ENCODE results near the gene MYT1. TPM values are rescaled to one million over a fixed set of nuclear protein-coding genes. Genes with fewer than 3 reads are reported as not detected.

Gene MYT1
- polyA plus RNA-seq, 1 of the 3 experiments (the other 2 are of a cell fraction): 0.10 TPM

- no peaks in the 10 kb centered on the region for H3K36me3 ChIP-seq (replicated peaks in 1 of 2; ENCODE audit: control insufficient read depth in 1 of 2, insufficient read depth in 2 of 2, low read length in 1 of 2)
- H2AFZ ChIP-seq (ENCODE audit: low read depth): no peak overlapping the region
- no peaks in the 10 kb centered on the region for H4K20me1 ChIP-seq (ENCODE audit: insufficient read depth)
- H3K9ac ChIP-seq: no peak overlapping the region
- ChIA-PET CTCF (no interaction called here), POLR2A (no interaction called here)
- H3K27me3 ChIP-seq (ENCODE audit: insufficient read depth): no peaks in the 10 kb centered on the region; the same call in 1 of the 2 replicates
- H3K4me1 ChIP-seq (ENCODE audit: control insufficient read depth in 1 of 2, insufficient read depth in 2 of 2, low read depth in 1 of 2, low read length in 1 of 2): peaks cover 0 to 14% of the 10 kb centered on the region in 2 experiments; a peak in 1 of 4 replicates
- H3K4me3 ChIP-seq (ENCODE audit: low read depth in 2 of 2, low read length in 1 of 2): no peak overlapping the region
- H3K9me2 ChIP-seq: no peaks in the 10 kb centered on the region
- WGBS (ENCODE audit: low lambda C conversion rate): 86% methylated on average over 4 of the region's 4 CpGs
- no peak for DNase-seq
- H3K4me2 ChIP-seq: no peak overlapping the region
- peaks cover 8% of the 10 kb centered on the region for H3F3A ChIP-seq (replicated peaks; ENCODE audit: insufficient read depth)
- TF ChIP-seq IRF3 (IDR thresholded peaks at IDR 0.05; ENCODE audit: low read depth, low read length) (no peak), SIN3A (IDR thresholded peaks at IDR 0.05; ENCODE audit: borderline replicate concordance, low read depth, low read length) (no peak), FOXM1 (IDR thresholded peaks at IDR 0.05; ENCODE audit: low read depth) (no peak), CHD2 (IDR thresholded peaks at IDR 0.05; ENCODE audit: low read length, partially characterized antibody) (no peak), TEAD4 (IDR thresholded peaks at IDR 0.05; ENCODE audit: borderline replicate concordance, insufficient read depth) (no peak), RXRA (IDR thresholded peaks at IDR 0.05; ENCODE audit: borderline replicate concordance, low read depth) (no peak), USF2 (IDR thresholded peaks at IDR 0.05; ENCODE audit: borderline replicate concordance, low read depth, low read length) (no peak), JUND (IDR thresholded peaks at IDR 0.05) (no peak)
- no peak overlapping the region for H3K27ac ChIP-seq (ENCODE audit: low read depth in 2 of 2, low read length in 1 of 2)
- H3K79me2 ChIP-seq (ENCODE audit: insufficient read depth): no peaks in the 10 kb centered on the region
- H3K9me3 ChIP-seq: no peaks in the 10 kb centered on the region
Measured at GRCh38 chr20:64188091-64188490, 23.8 kb downstream of the MYT1 start.

- no peak overlapping the region for H3K27ac ChIP-seq (ENCODE audit: low read depth in 2 of 2, low read length in 1 of 2)
- no peaks in the 10 kb centered on the region; the same call in 1 of the 2 replicates for H3K27me3 ChIP-seq (ENCODE audit: insufficient read depth)
- H3K4me3 ChIP-seq (ENCODE audit: low read depth in 2 of 2, low read length in 1 of 2): no peak overlapping the region
- 54% methylated on average over 21 of the region's 21 CpGs for WGBS (ENCODE audit: low lambda C conversion rate)
- ChIA-PET POLR2A (no interaction called here), CTCF (no interaction called here)
- H3K36me3 ChIP-seq (replicated peaks in 1 of 2; ENCODE audit: control insufficient read depth in 1 of 2, insufficient read depth in 2 of 2, low read length in 1 of 2): no peaks in the 10 kb centered on the region
- no peak overlapping the region for H3K9ac ChIP-seq
- peaks cover 0 to 14% of the 10 kb centered on the region in 2 experiments; a peak in 1 of 4 replicates for H3K4me1 ChIP-seq (ENCODE audit: control insufficient read depth in 1 of 2, insufficient read depth in 2 of 2, low read depth in 1 of 2, low read length in 1 of 2)
- H3K79me2 ChIP-seq (ENCODE audit: insufficient read depth): no peaks in the 10 kb centered on the region
- H3K9me3 ChIP-seq: no peaks in the 10 kb centered on the region
- H3K4me2 ChIP-seq: no peak overlapping the region
- H3K9me2 ChIP-seq: no peaks in the 10 kb centered on the region
- H4K20me1 ChIP-seq (ENCODE audit: insufficient read depth): no peaks in the 10 kb centered on the region
- no peak overlapping the region for H2AFZ ChIP-seq (ENCODE audit: low read depth)
- TF ChIP-seq FOSL2 (IDR thresholded peaks at IDR 0.05; ENCODE audit: borderline replicate concordance, low read depth): no peak
- no peak for TF ChIP-seq JUND (IDR thresholded peaks at IDR 0.05)
- no peak for TF ChIP-seq SIN3A (IDR thresholded peaks at IDR 0.05; ENCODE audit: borderline replicate concordance, low read depth, low read length)
- peak; percentile 49 for DNase-seq
- peaks cover 8% of the 10 kb centered on the region for H3F3A ChIP-seq (replicated peaks; ENCODE audit: insufficient read depth)
Measured at GRCh38 chr20:64188682-64189529, 24.7 kb downstream of the MYT1 start.
